ENCODE data around the gene KRT9. TPM values are rescaled to one million over a fixed set of nuclear protein-coding genes. Genes with fewer than 3 reads are reported as not detected.

KRT9 gene
- total RNA-seq, 4 donors from 2014 or later: 0.19 to 0.61 TPM; not detected in 2

GRCh38 chr17:41593306-41593981 is 21.6 kb upstream of the KRT9 start:
- intact Hi-C loops (cut with DNase I): no loop called here
- no peak overlapping the region for H3K4me3 ChIP-seq
- no peak overlapping the region for H3K27ac ChIP-seq
- H3K27me3 ChIP-seq: peaks cover 0 to 67% (median 0%) of the 10 kb centered on the region in 4 donors
- TF ChIP-seq CTCF (IDR thresholded peaks at IDR 0.05): no peak
- TF ChIP-seq POLR2A (IDR thresholded peaks at IDR 0.05): no peak
- no peak for DNase-seq
- no peaks in the 10 kb centered on the region for H3K9me3 ChIP-seq
- no CpG with 5 or more reads among the region's 8 CpGs for WGBS, 2 donors
- peaks cover 0 to 33% (median 8%) of the 10 kb centered on the region in 3 donors for H3K4me1 ChIP-seq
- no peaks in the 10 kb centered on the region for H3K36me3 ChIP-seq

GRCh38 chr17:41592601-41593305 is 20.9 kb upstream of the KRT9 start:
- no peak for DNase-seq
- intact Hi-C loops (cut with DNase I): no loop called here
- no peak overlapping the region for H3K27ac ChIP-seq
- H3K36me3 ChIP-seq: no peaks in the 10 kb centered on the region
- H3K9me3 ChIP-seq: no peaks in the 10 kb centered on the region
- peaks cover 0 to 72% (median 0%) of the 10 kb centered on the region in 4 donors for H3K27me3 ChIP-seq
- TF ChIP-seq CTCF (IDR thresholded peaks at IDR 0.05) (no peak), POLR2A (IDR thresholded peaks at IDR 0.05) (no peak)
- peaks cover 0 to 40% (median 10%) of the 10 kb centered on the region in 3 donors for H3K4me1 ChIP-seq
- no peak overlapping the region for H3K4me3 ChIP-seq
- 40 to 50% methylated on average over 1 to 7 of the region's 12 CpGs for WGBS, 2 donors

GRCh38 chr17:41589301-41589700 is 17.4 kb upstream of the KRT9 start:
- no peak overlapping the region for H3K27ac ChIP-seq
- no peak for DNase-seq
- no peak for TF ChIP-seq POLR2A (IDR thresholded peaks at IDR 0.05)
- TF ChIP-seq CTCF (IDR thresholded peaks at IDR 0.05): peak in 1 of 6 experiments; percentile 35
- H3K9me3 ChIP-seq: no peaks in the 10 kb centered on the region
- H3K27me3 ChIP-seq: peaks cover 0 to 75% (median 0%) of the 10 kb centered on the region in 4 donors
- H3K4me3 ChIP-seq: no peak overlapping the region
- H3K36me3 ChIP-seq: no peaks in the 10 kb centered on the region
- intact Hi-C loops (cut with DNase I): no loop called here
- peaks cover 0 to 50% (median 8%) of the 10 kb centered on the region in 3 donors for H3K4me1 ChIP-seq
- 31 to 54% methylated on average over 2 to 3 of the region's 3 CpGs for WGBS, 2 donors

- peak overlapping the region in 1 of 4 donors; percentile 26 for H3K4me3 ChIP-seq
Observed at GRCh38 chr17:41588126-41588810, 16.4 kb upstream of the KRT9 start.

More at GRCh38 chr17:41588126-41588810, 16.4 kb upstream of the KRT9 start:
- no peaks in the 10 kb centered on the region for H3K36me3 ChIP-seq
- peaks cover 0 to 70% (median 0%) of the 10 kb centered on the region in 4 donors for H3K27me3 ChIP-seq
- 17 to 20% methylated on average over 1 to 2 of the region's 8 CpGs for WGBS, 2 donors
- peak overlapping the region in 1 of 4 donors; percentile 52 for H3K27ac ChIP-seq
- no peak for TF ChIP-seq POLR2A (IDR thresholded peaks at IDR 0.05)
- no peak for TF ChIP-seq CTCF (IDR thresholded peaks at IDR 0.05)
- DNase-seq: no peak
- H3K9me3 ChIP-seq: no peaks in the 10 kb centered on the region
- peaks cover 0 to 54% (median 7%) of the 10 kb centered on the region in 3 donors for H3K4me1 ChIP-seq
- intact Hi-C loops (cut with DNase I): no loop called here

Measured in esophagus squamous epithelium (tissue), 5 donors.